Ramos (cell line): ENCODE data around the gene GREB1L.
"Not testable (repeated sequence)": the region's sequence is repeated elsewhere in the genome, so short reads cannot be mapped to it uniquely, and the experiment has no call there.

Source experiments
- in situ Hi-C: fragments of 300-500 bp; cut with MboI; formaldehyde crosslinking; loops from one replicate; pipeline ENCODE4 v1.14.3; 2022; ENCODE audit warnings: low sequenced_read_pairs; ENCODE audit not compliant: unreplicated experiment

The GREB1L gene

GRCh38 chr18:21342372-21342771 is 100.3 kb downstream of the GREB1L start:
- in situ Hi-C loops = no loop called here

GRCh38 chr18:21344860-21345259 is 102.8 kb downstream of the GREB1L start:
- in situ Hi-C loops = no loop called here

GRCh38 chr18:21345840-21346239 is 103.8 kb downstream of the GREB1L start:
- in situ Hi-C loops = no loop called here

- in situ Hi-C loops = no loop called here
Measured at GRCh38 chr18:21359746-21360145, 117.7 kb downstream of the GREB1L start.

DNA sequence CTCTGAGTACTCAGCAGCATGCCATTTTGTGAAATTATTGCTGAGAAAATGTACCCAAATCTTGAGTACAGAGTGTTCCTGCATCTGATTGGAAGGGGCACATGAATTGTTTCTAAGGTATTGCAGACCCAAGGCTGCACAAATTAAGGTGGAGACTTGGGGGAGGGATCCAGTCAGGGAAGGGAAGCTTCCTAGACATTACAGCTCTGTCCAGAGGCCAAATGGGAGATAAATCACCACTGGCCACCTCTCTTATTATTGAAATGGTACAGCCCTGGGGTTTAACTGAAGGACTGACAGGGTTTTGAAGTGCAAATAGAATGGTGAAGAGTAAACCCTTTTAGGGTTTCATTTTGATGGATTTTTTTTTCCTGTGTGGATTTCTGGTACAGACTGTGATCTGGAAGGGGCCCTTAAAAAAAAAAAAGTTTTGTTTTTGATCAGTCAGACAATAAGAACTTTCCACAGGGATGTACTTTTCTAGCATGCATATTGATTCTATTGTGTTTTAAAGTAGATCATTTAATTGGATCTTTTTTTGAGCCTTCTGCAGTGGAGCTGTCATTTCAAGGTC is 119.4 kb downstream of the GREB1L start:
- in situ Hi-C loops = no loop called here

DNA sequence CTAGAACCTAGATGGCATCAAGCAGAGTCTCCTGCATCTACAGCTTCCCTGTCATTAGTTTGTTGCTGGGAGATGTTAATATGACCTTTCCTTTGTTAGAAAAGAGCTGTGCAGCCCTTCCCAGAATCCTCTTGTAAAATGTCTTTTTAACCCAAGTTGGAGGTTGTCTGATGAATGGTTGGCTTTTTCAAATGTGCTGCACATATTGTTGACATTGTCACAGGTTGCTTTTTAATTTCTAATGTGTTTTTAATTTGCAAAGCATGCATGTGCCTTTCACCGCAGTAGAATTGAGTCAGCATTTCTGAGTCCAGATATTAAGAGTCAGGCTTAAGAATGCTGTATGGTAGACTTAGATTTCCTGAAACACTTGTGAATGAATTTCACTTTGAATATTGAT is 120.8 kb downstream of the GREB1L start:
- in situ Hi-C loops = no loop called here

DNA sequence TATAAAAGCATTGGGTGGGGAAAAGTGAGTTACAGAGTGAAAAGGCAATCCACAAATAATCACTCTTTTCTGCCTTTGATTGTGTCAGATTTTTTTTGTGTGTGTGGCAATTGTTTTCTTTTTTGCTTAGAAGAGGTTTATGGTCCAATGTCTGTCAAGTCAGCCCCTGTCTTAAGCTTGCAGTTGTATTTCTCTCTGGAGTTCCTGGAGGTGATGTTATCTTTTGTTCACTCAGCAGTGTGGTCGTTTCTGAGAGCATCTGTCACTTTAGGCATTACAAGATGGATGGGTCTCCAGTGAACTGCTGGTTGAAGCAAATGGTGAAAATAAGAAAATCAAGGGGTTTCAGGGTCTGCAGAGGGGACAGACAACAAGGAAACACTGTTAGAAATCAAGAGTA is 121.3 kb downstream of the GREB1L start:
- in situ Hi-C loops = no loop called here

- in situ Hi-C loops = no loop called here
Measured at GRCh38 chr18:21364471-21364870, 122.4 kb downstream of the GREB1L start.

GRCh38 chr18:21366896-21367295 is 124.9 kb downstream of the GREB1L start:
- in situ Hi-C loops = no loop called here

GRCh38 chr18:21369146-21369545 is 127.1 kb downstream of the GREB1L start:
- in situ Hi-C loops = no loop called here

GRCh38 chr18:21369597-21369996 is 127.6 kb downstream of the GREB1L start:
- in situ Hi-C loops = not testable (repeated sequence)

- in situ Hi-C loops = no loop called here
Measured at GRCh38 chr18:21383031-21383430, 141.0 kb downstream of the GREB1L start.

GRCh38 chr18:21386523-21387240 is 144.7 kb downstream of the GREB1L start:
- in situ Hi-C loops = no loop called here

GRCh38 chr18:21387886-21388285 is 145.9 kb downstream of the GREB1L start:
- in situ Hi-C loops = no loop called here

GRCh38 chr18:21389283-21389682 is 147.3 kb downstream of the GREB1L start:
- in situ Hi-C loops = no loop called here

- in situ Hi-C loops = no loop called here
Measured at GRCh38 chr18:21389903-21390302, 147.9 kb downstream of the GREB1L start.

GRCh38 chr18:21391074-21391673 is 149.1 kb downstream of the GREB1L start:
- in situ Hi-C loops = no loop called here

DNA sequence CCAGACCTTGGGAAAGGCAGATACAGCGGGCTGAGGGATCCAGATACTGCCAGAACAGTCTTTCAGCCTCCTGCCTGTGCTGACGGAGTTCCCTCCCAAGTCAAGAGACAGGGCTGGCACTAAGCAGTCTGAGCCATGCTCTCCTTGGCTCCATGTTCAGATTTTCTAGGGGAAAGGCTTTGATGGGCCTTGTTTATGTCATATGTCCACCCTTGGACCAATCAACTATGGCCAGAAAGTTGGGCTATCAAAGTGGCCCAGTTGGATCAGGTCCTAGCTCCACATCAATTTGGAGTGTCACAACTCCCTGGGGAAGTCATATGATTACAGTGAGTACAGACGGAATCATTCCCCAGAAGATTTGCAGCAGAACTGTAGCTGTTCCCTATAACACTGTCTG is 152.0 kb downstream of the GREB1L start:
- in situ Hi-C loops = no loop called here

GRCh38 chr18:21398121-21398520 is 156.1 kb downstream of the GREB1L start:
- in situ Hi-C loops = no loop called here

DNA sequence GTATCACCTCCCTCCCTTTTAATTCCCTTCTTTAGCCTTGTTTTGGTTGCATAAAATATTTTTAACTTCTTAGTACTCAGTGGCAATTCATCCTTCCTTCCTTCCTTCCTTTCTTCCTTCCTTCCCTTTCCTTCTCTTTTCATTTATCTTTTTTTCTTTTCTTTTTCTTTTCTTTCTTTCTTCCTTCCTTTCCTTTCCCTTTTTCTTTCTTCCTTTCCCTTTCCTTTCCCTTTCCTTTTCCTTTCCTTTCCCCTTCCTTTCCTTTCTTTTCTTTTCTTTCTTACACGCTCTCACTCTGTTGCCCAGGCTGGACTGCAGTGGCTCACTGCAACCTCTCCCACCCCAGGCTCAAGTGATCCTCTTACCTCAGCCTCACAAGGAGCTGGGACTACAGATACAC is 160.2 kb downstream of the GREB1L start:
- in situ Hi-C loops = no loop called here

GRCh38 chr18:21404426-21404825 is 162.4 kb downstream of the GREB1L start:
- in situ Hi-C loops = no loop called here

GRCh38 chr18:21406116-21406515 is 164.1 kb downstream of the GREB1L start:
- in situ Hi-C loops = no loop called here
